ENCODE data around the gene ANKRD52.

The ANKRD52 gene

DNA sequence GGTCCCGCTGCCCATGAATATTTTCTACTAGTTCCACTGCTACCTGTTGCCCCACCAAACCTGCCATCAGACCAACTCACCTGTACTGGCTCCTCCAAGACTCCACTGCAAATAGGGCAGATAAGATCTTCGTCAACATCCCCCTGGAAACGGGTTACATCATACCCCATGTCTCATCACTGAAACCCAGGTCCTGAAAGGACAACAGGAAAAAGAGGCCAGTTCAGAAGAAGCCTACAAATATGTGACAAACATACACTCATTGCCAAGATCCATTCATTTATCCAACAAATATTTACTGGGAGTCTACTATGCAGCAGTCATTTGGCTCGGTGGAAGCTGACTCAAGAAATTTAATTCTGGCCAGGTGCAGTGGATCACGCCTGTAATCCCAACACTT lies 44.3 kb downstream of the ANKRD52 start:
- H3K9me2 ChIP-seq (replicated peaks; ENCODE audit: control insufficient read depth, low read length): no peaks in the 10 kb centered on the region
- H3K4me3 ChIP-seq (ENCODE audit: low read length): no peak overlapping the region
- H3F3A ChIP-seq (ENCODE audit: control insufficient read depth, insufficient read depth): no peaks in the 10 kb centered on the region
- peaks cover 15% of the 10 kb centered on the region for H3K4me1 ChIP-seq (ENCODE audit: control insufficient read depth, low read length)
- H3K4me2 ChIP-seq (ENCODE audit: low read length): no peak overlapping the region
- H3K9me3 ChIP-seq (ENCODE audit: control insufficient read depth, insufficient read depth, low read length): no peaks in the 10 kb centered on the region
- peaks cover 10% of the 10 kb centered on the region for H3K79me2 ChIP-seq (ENCODE audit: control insufficient read depth, low read length)
- no peak overlapping the region for H3K27ac ChIP-seq (ENCODE audit: low read depth, low read length)
- H4K20me1 ChIP-seq (ENCODE audit: control insufficient read depth, insufficient read depth, low read depth, low read length): no peaks in the 10 kb centered on the region
- H3K27me3 ChIP-seq (ENCODE audit: control insufficient read depth, low read length): no peaks in the 10 kb centered on the region
- peaks cover 58% of the 10 kb centered on the region for H3K36me3 ChIP-seq (ENCODE audit: control insufficient read depth, low read length)
- TF ChIP-seq CTCF (IDR thresholded peaks at IDR 0.05; ENCODE audit: low read depth, low read length, poor library complexity, severe bottlenecking): no peak
- no peak for TF ChIP-seq EZH2phosphoT487 (IDR thresholded peaks at IDR 0.05; ENCODE audit: borderline replicate concordance, low read length)

GRCh38 chr12:56212361-56212760 lies 45.8 kb downstream of the ANKRD52 start:
- TF ChIP-seq CTCF (IDR thresholded peaks at IDR 0.05; ENCODE audit: low read depth, low read length, poor library complexity, severe bottlenecking): no peak
- no peak for TF ChIP-seq EZH2phosphoT487 (IDR thresholded peaks at IDR 0.05; ENCODE audit: borderline replicate concordance, low read length)
- Histone ChIP-seq H3K36me3 (ENCODE audit: control insufficient read depth, low read length) (peaks cover 66% of the 10 kb centered on the region), H3K9me2 (replicated peaks; ENCODE audit: control insufficient read depth, low read length) (no peaks in the 10 kb centered on the region), H3F3A (ENCODE audit: control insufficient read depth, insufficient read depth) (peaks cover 5% of the 10 kb centered on the region; the same call in 1 of the 2 replicates), H3K27me3 (ENCODE audit: control insufficient read depth, low read length) (no peaks in the 10 kb centered on the region), H3K9me3 (ENCODE audit: control insufficient read depth, insufficient read depth, low read length) (no peaks in the 10 kb centered on the region), H4K20me1 (ENCODE audit: control insufficient read depth, insufficient read depth, low read depth, low read length) (no peaks in the 10 kb centered on the region), H3K4me3 (ENCODE audit: low read length) (no peak overlapping the region), H3K4me1 (ENCODE audit: control insufficient read depth, low read length) (peaks cover 28% of the 10 kb centered on the region), H3K79me2 (ENCODE audit: control insufficient read depth, low read length) (peaks cover 5% of the 10 kb centered on the region), H3K27ac (ENCODE audit: low read depth, low read length) (no peak overlapping the region), H3K4me2 (ENCODE audit: low read length) (no peak overlapping the region)

- Histone ChIP-seq H3K36me3 (ENCODE audit: control insufficient read depth, low read length) (peaks cover 68% of the 10 kb centered on the region), H3F3A (ENCODE audit: control insufficient read depth, insufficient read depth) (peaks cover 8% of the 10 kb centered on the region; the same call in 1 of the 2 replicates), H3K9me3 (ENCODE audit: control insufficient read depth, insufficient read depth, low read length) (no peaks in the 10 kb centered on the region), H3K4me1 (ENCODE audit: control insufficient read depth, low read length) (peaks cover 38% of the 10 kb centered on the region), H3K9me2 (replicated peaks; ENCODE audit: control insufficient read depth, low read length) (no peaks in the 10 kb centered on the region), H3K4me2 (ENCODE audit: low read length) (peak overlapping the region; percentile 38), H3K79me2 (ENCODE audit: control insufficient read depth, low read length) (no peaks in the 10 kb centered on the region), H4K20me1 (ENCODE audit: control insufficient read depth, insufficient read depth, low read depth, low read length) (no peaks in the 10 kb centered on the region), H3K4me3 (ENCODE audit: low read length) (no peak overlapping the region), H3K27me3 (ENCODE audit: control insufficient read depth, low read length) (no peaks in the 10 kb centered on the region), H3K27ac (ENCODE audit: low read depth, low read length) (peak overlapping the region; percentile 40)
- TF ChIP-seq EZH2phosphoT487 (IDR thresholded peaks at IDR 0.05; ENCODE audit: borderline replicate concordance, low read length): no peak
- no peak for TF ChIP-seq CTCF (IDR thresholded peaks at IDR 0.05; ENCODE audit: low read depth, low read length, poor library complexity, severe bottlenecking)
These were observed 50.2 kb downstream of the ANKRD52 start for GRCh38 chr12:56208006-56208405.

Measured in DOHH2 (cell line).